RWPE1 (cell line): Measurements from ENCODE around the gene FOXD4L1.
"Not testable (repeated sequence)": the region's sequence is repeated elsewhere in the genome, so short reads cannot be mapped to it uniquely, and the experiment has no call there.

Experiments used
- CTCF ChIA-PET: fragments of 350-600 bp; sonication (Branson Sonifier 250); formaldehyde crosslinking; extraction: SDS; loops from one replicate; lab custom pipeline; 2021; lab: Yijun Ruan, JAX
- POLR2A ChIA-PET: fragments of 400-600 bp; formaldehyde crosslinking; extraction: SDS; loops from one replicate; lab custom pipeline; 2020; ENCODE audit warnings: antibody characterized with exemption; ENCODE audit not compliant: low non-redundant PET; lab: Yijun Ruan, JAX
- DNase-seq: peaks from one replicate; pipeline ENCODE4 v3.0.0; 2012; ENCODE audit warnings: low spot score
- H3K27ac ChIP-seq: fragments of 450-650 bp; 2 replicates; pipeline ENCODE4 v1.5.1; 2017

The FOXD4L1 gene

DNA sequence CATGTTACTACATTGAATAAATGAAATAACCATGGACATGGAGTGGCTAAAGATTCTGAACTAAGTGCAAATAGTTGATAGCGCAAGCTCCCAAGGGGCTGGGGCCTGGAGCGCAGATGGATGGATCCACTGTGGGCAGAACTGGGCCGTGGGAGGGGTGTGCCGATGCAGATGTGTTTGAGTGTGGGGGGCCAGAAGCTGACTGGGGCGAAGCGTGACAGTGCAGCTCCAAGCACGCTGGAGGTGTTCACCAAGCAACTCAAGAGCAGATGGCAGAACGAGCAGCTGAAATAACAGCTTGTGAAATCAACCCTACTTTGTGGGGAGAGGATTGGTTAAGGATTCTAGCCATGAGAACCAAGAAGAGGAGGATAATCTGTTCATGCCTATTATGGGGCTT, 17.0 kb downstream of the FOXD4L1 start:
- DNase-seq, POLR2A ChIA-PET, H3K27ac ChIP-seq, CTCF ChIA-PET: not testable (repeated sequence)

DNA sequence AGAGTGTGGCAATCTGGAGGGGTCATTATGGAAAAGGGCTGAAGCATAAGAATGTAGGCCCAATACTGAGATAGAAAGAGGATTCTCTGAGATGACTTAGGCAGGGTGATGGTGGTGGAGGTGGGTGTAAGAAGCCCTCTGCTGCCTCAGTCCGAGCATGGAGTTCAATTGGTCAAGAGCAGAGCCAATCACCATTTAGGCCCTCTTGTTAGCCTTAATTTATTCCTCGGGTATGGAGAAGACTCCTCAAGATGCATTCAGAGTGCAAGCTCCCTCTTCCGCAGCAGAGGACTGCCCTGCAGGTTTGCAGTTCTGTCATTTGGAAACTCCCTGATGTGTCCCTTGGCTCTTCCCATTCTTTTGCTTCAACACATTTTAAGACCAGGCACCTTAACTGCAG, 17.5 kb downstream of the FOXD4L1 start:
- H3K27ac ChIP-seq, POLR2A ChIA-PET, DNase-seq, CTCF ChIA-PET: not testable (repeated sequence)

- DNase-seq, POLR2A ChIA-PET: not testable (repeated sequence)
Measured at GRCh38 chr2:113517025-113517424, 18.6 kb downstream of the FOXD4L1 start.

GRCh38 chr2:113520837-113521236, 22.4 kb downstream of the FOXD4L1 start:
- H3K27ac ChIP-seq, CTCF ChIA-PET, DNase-seq, POLR2A ChIA-PET: not testable (repeated sequence)

More at GRCh38 chr2:113517025-113517424, 18.6 kb downstream of the FOXD4L1 start:
- CTCF ChIA-PET, H3K27ac ChIP-seq: not testable (repeated sequence)

DNA sequence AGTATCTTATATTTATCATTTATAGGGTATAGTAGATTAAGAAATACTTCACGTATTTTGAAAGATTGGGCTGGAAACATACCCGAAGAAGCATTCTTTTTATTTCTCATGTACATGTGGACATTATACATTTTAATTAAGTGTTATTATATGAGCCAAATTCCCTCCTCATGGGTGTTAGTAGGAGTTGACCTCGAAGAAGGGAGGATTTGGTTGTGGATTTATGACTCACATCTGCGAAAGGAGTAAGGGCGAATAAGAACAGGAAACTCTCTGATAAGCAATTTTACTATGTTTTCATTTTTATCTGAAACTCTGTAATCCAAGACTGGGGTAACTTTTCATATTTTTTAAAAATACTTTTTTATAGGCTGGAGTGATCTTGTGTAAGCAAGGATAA, 23.0 kb downstream of the FOXD4L1 start:
- DNase-seq, CTCF ChIA-PET, H3K27ac ChIP-seq, POLR2A ChIA-PET: not testable (repeated sequence)

- POLR2A ChIA-PET, H3K27ac ChIP-seq, CTCF ChIA-PET, DNase-seq: not testable (repeated sequence)
Measured at GRCh38 chr2:113524986-113525385, 26.5 kb downstream of the FOXD4L1 start.

- CTCF ChIA-PET, POLR2A ChIA-PET, H3K27ac ChIP-seq, DNase-seq: not testable (repeated sequence)
Measured at GRCh38 chr2:113527350-113528045, 29.0 kb downstream of the FOXD4L1 start.

DNA sequence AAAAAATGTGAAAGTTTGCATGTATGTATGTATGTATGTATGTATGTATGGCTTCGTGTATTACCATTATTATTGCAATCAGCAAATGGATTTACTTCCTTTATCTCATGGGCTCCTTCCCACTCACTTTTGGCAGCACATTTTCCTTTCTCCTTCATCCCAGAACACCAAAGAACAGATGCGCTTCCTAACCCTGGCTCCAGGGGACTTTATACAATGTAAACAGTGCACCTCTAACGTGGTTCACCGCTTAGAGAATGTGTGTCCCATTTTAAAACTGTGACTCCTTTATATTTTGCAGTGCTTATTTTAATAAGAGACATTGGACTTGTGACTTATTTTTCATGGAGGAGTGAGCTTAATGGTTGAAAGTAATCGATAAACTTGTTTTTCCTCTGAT, 29.7 kb downstream of the FOXD4L1 start:
- CTCF ChIA-PET, H3K27ac ChIP-seq, DNase-seq, POLR2A ChIA-PET: not testable (repeated sequence)

- DNase-seq, H3K27ac ChIP-seq, CTCF ChIA-PET, POLR2A ChIA-PET: not testable (repeated sequence)
Measured at GRCh38 chr2:113528904-113529303, 30.4 kb downstream of the FOXD4L1 start.

DNA sequence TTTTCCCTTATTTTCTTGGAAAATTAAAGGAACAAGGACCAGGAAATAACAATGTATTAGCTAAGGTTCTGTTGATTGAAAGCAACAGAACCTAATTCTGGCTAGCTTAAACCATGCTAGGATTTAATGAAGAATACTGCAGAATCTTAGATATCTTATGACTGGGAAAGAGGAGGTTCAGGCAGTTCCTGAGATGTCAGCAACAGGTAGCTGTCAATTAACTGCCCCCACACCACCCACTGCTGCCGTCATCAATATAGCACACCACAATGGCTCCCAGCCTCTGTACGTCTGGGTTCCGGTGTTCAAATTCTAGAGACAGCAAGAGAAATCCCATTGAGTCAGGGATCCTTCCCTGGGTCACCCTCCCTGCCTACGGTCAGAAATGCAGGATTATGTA, 34.5 kb downstream of the FOXD4L1 start:
- CTCF ChIA-PET, POLR2A ChIA-PET: not testable (repeated sequence)

GRCh38 chr2:113536573-113536972, 38.1 kb downstream of the FOXD4L1 start:
- CTCF ChIA-PET, DNase-seq, H3K27ac ChIP-seq, POLR2A ChIA-PET: not testable (repeated sequence)

More for the DNA sequence above, 34.5 kb downstream of the FOXD4L1 start:
- H3K27ac ChIP-seq, DNase-seq: not testable (repeated sequence)

- DNase-seq, CTCF ChIA-PET, H3K27ac ChIP-seq, POLR2A ChIA-PET: not testable (repeated sequence)
Measured at GRCh38 chr2:113540834-113541203, 42.4 kb downstream of the FOXD4L1 start.

GRCh38 chr2:113541204-113541975, 42.9 kb downstream of the FOXD4L1 start:
- peak; percentile 0 for DNase-seq
- H3K27ac ChIP-seq, POLR2A ChIA-PET, CTCF ChIA-PET: not testable (repeated sequence)

GRCh38 chr2:113541976-113542485, 43.6 kb downstream of the FOXD4L1 start:
- DNase-seq, CTCF ChIA-PET, H3K27ac ChIP-seq, POLR2A ChIA-PET: not testable (repeated sequence)

DNA sequence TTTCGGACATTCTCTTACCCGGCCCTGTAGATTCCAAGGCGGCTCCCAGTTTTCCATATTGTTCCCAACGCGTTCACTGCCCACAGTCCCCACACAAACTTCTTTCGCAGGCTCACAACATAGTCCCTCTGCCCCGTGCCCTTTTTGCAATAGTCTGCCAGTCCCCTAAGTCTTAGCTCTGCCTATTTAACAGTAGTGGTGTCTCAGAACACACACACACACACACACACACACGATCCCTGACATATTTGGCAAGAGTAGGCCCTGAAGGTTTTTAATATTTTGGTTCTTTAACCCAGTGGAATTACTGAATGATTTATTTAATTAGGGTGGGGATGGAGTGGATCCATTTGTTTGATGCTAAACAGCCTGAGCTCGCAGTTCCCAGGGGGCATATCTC, 44.1 kb downstream of the FOXD4L1 start:
- CTCF ChIA-PET, DNase-seq, POLR2A ChIA-PET, H3K27ac ChIP-seq: not testable (repeated sequence)
